ENCODE measurements around the gene LRRK2.

LRRK2 gene

GRCh38 chr12:40375076-40375475, 150.3 kb downstream of the LRRK2 start:
- Histone ChIP-seq H3K4me3 (ENCODE audit: low read depth, low read length) (no peak overlapping the region), H3K9ac (ENCODE audit: low read length) (no peak overlapping the region), H3K4me1 (ENCODE audit: control insufficient read depth in 1 of 2, insufficient read depth in 2 of 2, low read length in 2 of 2) (no peaks in the 10 kb centered on the region), H2BK5ac (ENCODE audit: low read depth, low read length, poor library complexity) (no peak overlapping the region), H2AK5ac (ENCODE audit: low read length) (no peak overlapping the region), H4K91ac (ENCODE audit: low read depth, low read length) (no peak overlapping the region), H3K4me2 (ENCODE audit: low read length) (no peak overlapping the region), H3K9me3 (ENCODE audit: insufficient read depth, low read depth, low read length) (no peaks in the 10 kb centered on the region), H4K12ac (ENCODE audit: low read depth, low read length) (no peak overlapping the region), H3K27ac (ENCODE audit: low read depth, low read length) (no peak overlapping the region), H3K14ac (ENCODE audit: low read length) (no peak overlapping the region), H3K27me3 (ENCODE audit: insufficient read depth, low read length) (no peaks in the 10 kb centered on the region), H3K79me2 (ENCODE audit: control insufficient read depth, insufficient read depth, low read length, poor library complexity) (no peaks in the 10 kb centered on the region), H2BK120ac (ENCODE audit: insufficient read depth, low read length, poor library complexity) (no peak overlapping the region), H3K4ac (ENCODE audit: low read depth, low read length) (no peak overlapping the region), H4K8ac (ENCODE audit: low read depth, low read length) (no peak overlapping the region), H3K23ac (ENCODE audit: low read length) (no peak overlapping the region), H3K79me1 (ENCODE audit: low read length) (no peaks in the 10 kb centered on the region), H3K36me3 (ENCODE audit: control insufficient read depth in 1 of 2, insufficient read depth in 2 of 2, low read length in 2 of 2) (no peaks in the 10 kb centered on the region), H2BK12ac (ENCODE audit: low read length) (no peak overlapping the region), H2AFZ (ENCODE audit: insufficient read depth, low read length, poor library complexity) (no peak overlapping the region), H3K18ac (ENCODE audit: low read length) (no peak overlapping the region)
- WGBS (ENCODE audit: extremely low coverage, insufficient coverage, insufficient read length), result no CpG with 5 or more reads among the region's 6 CpGs
- DNase-seq, result peak in 1 of 2 donors; percentile 57

GRCh38 chr12:40376533-40377267, 151.9 kb downstream of the LRRK2 start:
- H3K9me3 ChIP-seq (ENCODE audit: insufficient read depth, low read depth, low read length), result no peaks in the 10 kb centered on the region

GRCh38 chr12:40378691-40379090, 153.9 kb downstream of the LRRK2 start:
- no peak overlapping the region for H2BK12ac ChIP-seq (ENCODE audit: low read length)
- H3K36me3 ChIP-seq (ENCODE audit: control insufficient read depth in 1 of 2, insufficient read depth in 2 of 2, low read length in 2 of 2), result no peaks in the 10 kb centered on the region
- no peak overlapping the region for H3K4me3 ChIP-seq (ENCODE audit: low read depth, low read length)
- WGBS (ENCODE audit: extremely low coverage, insufficient coverage, insufficient read length), result no CpG with 5 or more reads among the region's 1 CpG
- no peak overlapping the region for H2BK5ac ChIP-seq (ENCODE audit: low read depth, low read length, poor library complexity)
- no peak overlapping the region for H3K18ac ChIP-seq (ENCODE audit: low read length)
- H3K27me3 ChIP-seq (ENCODE audit: insufficient read depth, low read length), result no peaks in the 10 kb centered on the region
- H3K23ac ChIP-seq (ENCODE audit: low read length), result no peak overlapping the region
- DNase-seq, result no peak
- no peak overlapping the region for H3K9ac ChIP-seq (ENCODE audit: low read length)
- H3K4ac ChIP-seq (ENCODE audit: low read depth, low read length), result no peak overlapping the region
- no peak overlapping the region for H2BK120ac ChIP-seq (ENCODE audit: insufficient read depth, low read length, poor library complexity)
- H2AFZ ChIP-seq (ENCODE audit: insufficient read depth, low read length, poor library complexity), result no peak overlapping the region
- no peak overlapping the region for H4K8ac ChIP-seq (ENCODE audit: low read depth, low read length)
- H3K79me2 ChIP-seq (ENCODE audit: control insufficient read depth, insufficient read depth, low read length, poor library complexity), result no peaks in the 10 kb centered on the region
- H3K4me2 ChIP-seq (ENCODE audit: low read length), result no peak overlapping the region
- no peak overlapping the region for H3K14ac ChIP-seq (ENCODE audit: low read length)
- no peaks in the 10 kb centered on the region for H3K79me1 ChIP-seq (ENCODE audit: low read length)
- no peaks in the 10 kb centered on the region for H3K9me3 ChIP-seq (ENCODE audit: insufficient read depth, low read depth, low read length)
- no peak overlapping the region for H4K91ac ChIP-seq (ENCODE audit: low read depth, low read length)
- H4K12ac ChIP-seq (ENCODE audit: low read depth, low read length), result no peak overlapping the region
- no peaks in the 10 kb centered on the region for H3K4me1 ChIP-seq (ENCODE audit: control insufficient read depth in 1 of 2, insufficient read depth in 2 of 2, low read length in 2 of 2)
- H3K27ac ChIP-seq (ENCODE audit: low read depth, low read length), result no peak overlapping the region
- no peak overlapping the region for H2AK5ac ChIP-seq (ENCODE audit: low read length)

More at GRCh38 chr12:40376533-40377267, 151.9 kb downstream of the LRRK2 start:
- no peaks in the 10 kb centered on the region for H3K36me3 ChIP-seq (ENCODE audit: control insufficient read depth in 1 of 2, insufficient read depth in 2 of 2, low read length in 2 of 2)
- no peak overlapping the region for H4K12ac ChIP-seq (ENCODE audit: low read depth, low read length)
- no peaks in the 10 kb centered on the region for H3K4me1 ChIP-seq (ENCODE audit: control insufficient read depth in 1 of 2, insufficient read depth in 2 of 2, low read length in 2 of 2)
- H4K8ac ChIP-seq (ENCODE audit: low read depth, low read length), result no peak overlapping the region
- H2BK5ac ChIP-seq (ENCODE audit: low read depth, low read length, poor library complexity), result no peak overlapping the region
- no peak overlapping the region for H3K4me2 ChIP-seq (ENCODE audit: low read length)
- no peak overlapping the region for H3K14ac ChIP-seq (ENCODE audit: low read length)
- no peaks in the 10 kb centered on the region for H3K79me1 ChIP-seq (ENCODE audit: low read length)
- H2AK5ac ChIP-seq (ENCODE audit: low read length), result no peak overlapping the region
- H3K27me3 ChIP-seq (ENCODE audit: insufficient read depth, low read length), result no peaks in the 10 kb centered on the region
- H3K4me3 ChIP-seq (ENCODE audit: low read depth, low read length), result no peak overlapping the region
- no peaks in the 10 kb centered on the region for H3K79me2 ChIP-seq (ENCODE audit: control insufficient read depth, insufficient read depth, low read length, poor library complexity)
- H3K23ac ChIP-seq (ENCODE audit: low read length), result no peak overlapping the region
- H3K4ac ChIP-seq (ENCODE audit: low read depth, low read length), result no peak overlapping the region
- no peak overlapping the region for H2AFZ ChIP-seq (ENCODE audit: insufficient read depth, low read length, poor library complexity)
- H4K91ac ChIP-seq (ENCODE audit: low read depth, low read length), result no peak overlapping the region
- WGBS (ENCODE audit: extremely low coverage, insufficient coverage, insufficient read length), result no CpG with 5 or more reads among the region's 5 CpGs
- no peak overlapping the region for H2BK12ac ChIP-seq (ENCODE audit: low read length)
- H3K9ac ChIP-seq (ENCODE audit: low read length), result no peak overlapping the region
- H3K27ac ChIP-seq (ENCODE audit: low read depth, low read length), result no peak overlapping the region
- DNase-seq, result no peak
- H3K18ac ChIP-seq (ENCODE audit: low read length), result no peak overlapping the region
- no peak overlapping the region for H2BK120ac ChIP-seq (ENCODE audit: insufficient read depth, low read length, poor library complexity)

GRCh38 chr12:40382217-40382616, 157.4 kb downstream of the LRRK2 start:
- Histone ChIP-seq H3K79me1 (ENCODE audit: low read length) (no peaks in the 10 kb centered on the region), H3K9me3 (ENCODE audit: insufficient read depth, low read depth, low read length) (no peaks in the 10 kb centered on the region), H3K36me3 (ENCODE audit: control insufficient read depth in 1 of 2, insufficient read depth in 2 of 2, low read length in 2 of 2) (no peaks in the 10 kb centered on the region), H2AK5ac (ENCODE audit: low read length) (no peak overlapping the region), H4K12ac (ENCODE audit: low read depth, low read length) (no peak overlapping the region), H2BK120ac (ENCODE audit: insufficient read depth, low read length, poor library complexity) (no peak overlapping the region), H3K14ac (ENCODE audit: low read length) (no peak overlapping the region), H3K4me1 (ENCODE audit: control insufficient read depth in 1 of 2, insufficient read depth in 2 of 2, low read length in 2 of 2) (no peaks in the 10 kb centered on the region), H2BK12ac (ENCODE audit: low read length) (no peak overlapping the region), H3K27ac (ENCODE audit: low read depth, low read length) (no peak overlapping the region), H3K4me2 (ENCODE audit: low read length) (no peak overlapping the region), H3K79me2 (ENCODE audit: control insufficient read depth, insufficient read depth, low read length, poor library complexity) (no peaks in the 10 kb centered on the region), H2BK5ac (ENCODE audit: low read depth, low read length, poor library complexity) (no peak overlapping the region), H3K23ac (ENCODE audit: low read length) (no peak overlapping the region), H4K91ac (ENCODE audit: low read depth, low read length) (no peak overlapping the region), H3K4me3 (ENCODE audit: low read depth, low read length) (no peak overlapping the region), H4K8ac (ENCODE audit: low read depth, low read length) (no peak overlapping the region), H2AFZ (ENCODE audit: insufficient read depth, low read length, poor library complexity) (no peak overlapping the region), H3K4ac (ENCODE audit: low read depth, low read length) (no peak overlapping the region), H3K18ac (ENCODE audit: low read length) (no peak overlapping the region), H3K27me3 (ENCODE audit: insufficient read depth, low read length) (no peaks in the 10 kb centered on the region), H3K9ac (ENCODE audit: low read length) (no peak overlapping the region)
- DNase-seq, result no peak
- WGBS (ENCODE audit: extremely low coverage, insufficient coverage, insufficient read length), result no CpG with 5 or more reads among the region's 1 CpG

Measured in trophoblast cell (in vitro differentiated cells and primary cell).